ENCODE measurements around the gene CLIP4.

Gene CLIP4

GRCh38 chr2:29117636-29118303, 2.6 kb downstream of the CLIP4 start:
- Histone ChIP-seq H3K4me3 (ENCODE audit: low read length, poor library complexity, severe bottlenecking) (no peak overlapping the region), H3K9me3 (ENCODE audit: insufficient read depth, low read depth, low read length) (no peaks in the 10 kb centered on the region), H3K79me2 (ENCODE audit: insufficient read depth, low read length) (no peaks in the 10 kb centered on the region), H3K4me2 (ENCODE audit: low read depth, low read length, poor library complexity, severe bottlenecking) (no peak overlapping the region), H3F3A (ENCODE audit: low read depth) (no peaks in the 10 kb centered on the region), H2AFZ (ENCODE audit: low read length) (no peak overlapping the region), H3K27me3 (ENCODE audit: insufficient read depth, low read length, poor library complexity, severe bottlenecking) (peaks cover 7% of the 10 kb centered on the region), H4K20me1 (ENCODE audit: insufficient read depth, low read length, poor library complexity, severe bottlenecking) (no peaks in the 10 kb centered on the region), H3K36me3 (ENCODE audit: insufficient read depth, low read length) (no peaks in the 10 kb centered on the region), H3K4me1 (ENCODE audit: insufficient read depth, low read length, poor library complexity, severe bottlenecking) (peaks cover 19% of the 10 kb centered on the region), H3K9me2 (replicated peaks; ENCODE audit: low read depth, low read length) (no peaks in the 10 kb centered on the region), H3K9ac (ENCODE audit: low read depth, low read length, poor library complexity, severe bottlenecking) (no peak overlapping the region)
- TF ChIP-seq EZH2phosphoT487 (IDR thresholded peaks at IDR 0.05; ENCODE audit: borderline replicate concordance) (no peak), CTCF (conservative IDR thresholded peaks at IDR 0.05; ENCODE audit: low read length) (no peak)

- TF ChIP-seq EZH2phosphoT487 (IDR thresholded peaks at IDR 0.05; ENCODE audit: borderline replicate concordance) (no peak), CTCF (conservative IDR thresholded peaks at IDR 0.05; ENCODE audit: low read length) (no peak)
- H3K9me2 ChIP-seq (replicated peaks; ENCODE audit: low read depth, low read length) = no peaks in the 10 kb centered on the region
- peaks cover 3% of the 10 kb centered on the region; the same call in 1 of the 2 replicates for H3K9me3 ChIP-seq (ENCODE audit: insufficient read depth, low read depth, low read length)
- H2AFZ ChIP-seq (ENCODE audit: low read length) = peak overlapping the region; percentile 15; the same call in 1 of the 2 replicates
- no peak overlapping the region for H3K4me3 ChIP-seq (ENCODE audit: low read length, poor library complexity, severe bottlenecking)
- no peak overlapping the region for H3K9ac ChIP-seq (ENCODE audit: low read depth, low read length, poor library complexity, severe bottlenecking)
- peaks cover 7% of the 10 kb centered on the region for H3K27me3 ChIP-seq (ENCODE audit: insufficient read depth, low read length, poor library complexity, severe bottlenecking)
- peak overlapping the region; percentile 30 for H3K4me2 ChIP-seq (ENCODE audit: low read depth, low read length, poor library complexity, severe bottlenecking)
- H3F3A ChIP-seq (ENCODE audit: low read depth) = no peaks in the 10 kb centered on the region
- H3K36me3 ChIP-seq (ENCODE audit: insufficient read depth, low read length) = no peaks in the 10 kb centered on the region
- no peaks in the 10 kb centered on the region for H3K79me2 ChIP-seq (ENCODE audit: insufficient read depth, low read length)
- peaks cover 19% of the 10 kb centered on the region for H3K4me1 ChIP-seq (ENCODE audit: insufficient read depth, low read length, poor library complexity, severe bottlenecking)
- no peaks in the 10 kb centered on the region for H4K20me1 ChIP-seq (ENCODE audit: insufficient read depth, low read length, poor library complexity, severe bottlenecking)
These were observed 4.0 kb downstream of the CLIP4 start for GRCh38 chr2:29119211-29119610.

- TF ChIP-seq EZH2phosphoT487 (IDR thresholded peaks at IDR 0.05; ENCODE audit: borderline replicate concordance) (no peak), CTCF (conservative IDR thresholded peaks at IDR 0.05; ENCODE audit: low read length) (no peak)
- Histone ChIP-seq H3K27me3 (ENCODE audit: insufficient read depth, low read length, poor library complexity, severe bottlenecking) (no peaks in the 10 kb centered on the region), H3K36me3 (ENCODE audit: insufficient read depth, low read length) (no peaks in the 10 kb centered on the region), H3F3A (ENCODE audit: low read depth) (no peaks in the 10 kb centered on the region), H2AFZ (ENCODE audit: low read length) (no peak overlapping the region), H3K79me2 (ENCODE audit: insufficient read depth, low read length) (no peaks in the 10 kb centered on the region), H3K4me2 (ENCODE audit: low read depth, low read length, poor library complexity, severe bottlenecking) (no peak overlapping the region), H3K9me3 (ENCODE audit: insufficient read depth, low read depth, low read length) (peaks cover 4% of the 10 kb centered on the region; the same call in 1 of the 2 replicates), H3K4me3 (ENCODE audit: low read length, poor library complexity, severe bottlenecking) (no peak overlapping the region), H4K20me1 (ENCODE audit: insufficient read depth, low read length, poor library complexity, severe bottlenecking) (no peaks in the 10 kb centered on the region), H3K4me1 (ENCODE audit: insufficient read depth, low read length, poor library complexity, severe bottlenecking) (peaks cover 19% of the 10 kb centered on the region), H3K9me2 (replicated peaks; ENCODE audit: low read depth, low read length) (no peaks in the 10 kb centered on the region), H3K9ac (ENCODE audit: low read depth, low read length, poor library complexity, severe bottlenecking) (no peak overlapping the region)
These were observed 5.6 kb downstream of the CLIP4 start for GRCh38 chr2:29120846-29121245.

All from Loucy (cell line).